Lower lobe of right lung (tissue), 2 donors: Measurements from ENCODE around the gene OTX1. TPM values are rescaled to one million over a fixed set of nuclear protein-coding genes. Genes with fewer than 3 reads are reported as not detected.

Experiments
- ATAC-seq, 2 donors: fragments of 200-7000 bp; cut with Tn5 transposase; one replicate each; pipeline ENCODE4 v1.9.1; 2020 to 2022; ENCODE audit warnings: mild to moderate bottlenecking in 2 of 2, moderate library complexity in 2 of 2
- DNase-seq: peaks from one replicate; pipeline ENCODE4 v3.0.0-alpha.2; 2020
- H3K27ac ChIP-seq: fragments of 200-600 bp; one replicate; pipeline ENCODE4 v1.8.0; 2022
- H3K27me3 ChIP-seq: fragments of 200-600 bp; one replicate; pipeline ENCODE4 v1.8.0; 2022; ENCODE audit warnings: low read depth
- H3K36me3 ChIP-seq: fragments of 200-600 bp; one replicate; pipeline ENCODE4 v1.8.0; 2022; ENCODE audit warnings: mild to moderate bottlenecking
- H3K4me1 ChIP-seq: fragments of 200-600 bp; one replicate; pipeline ENCODE4 v1.8.0; 2022
- H3K4me3 ChIP-seq: fragments of 200-600 bp; one replicate; pipeline ENCODE4 v1.8.0; 2022; ENCODE audit warnings: mild to moderate bottlenecking
- H3K9me3 ChIP-seq: fragments of 200-600 bp; one replicate; pipeline ENCODE4 v1.8.0; 2022
- CTCF ChIP-seq: fragments of 200-600 bp; IDR thresholded peaks from one replicate; pipeline ENCODE4 v1.8.0; 2022; ENCODE audit warnings: antibody characterized with exemption, mild to moderate bottlenecking
- intact Hi-C: fragments of 100-400 bp; cut with DNase I; formaldehyde crosslinking; loops from one replicate; pipeline ENCODE4 v1.11.0; 2022
- total RNA-seq: library from RNA; stranded (reverse); fragmentation: NEBNext Ultra II Directional; extraction: Animal tissue kit (Norgen Biotek cat#: 25700); gene quantifications from one replicate; pipeline ENCODE4 v1.2.1, GENCODE V29; 2021
- donor health status: DM: no; HTN: yes; CAD: no; lungs with severe emphysema.

OTX1 gene
- total RNA-seq, 1 donor from 2014 or later = 0.27 TPM

DNA sequence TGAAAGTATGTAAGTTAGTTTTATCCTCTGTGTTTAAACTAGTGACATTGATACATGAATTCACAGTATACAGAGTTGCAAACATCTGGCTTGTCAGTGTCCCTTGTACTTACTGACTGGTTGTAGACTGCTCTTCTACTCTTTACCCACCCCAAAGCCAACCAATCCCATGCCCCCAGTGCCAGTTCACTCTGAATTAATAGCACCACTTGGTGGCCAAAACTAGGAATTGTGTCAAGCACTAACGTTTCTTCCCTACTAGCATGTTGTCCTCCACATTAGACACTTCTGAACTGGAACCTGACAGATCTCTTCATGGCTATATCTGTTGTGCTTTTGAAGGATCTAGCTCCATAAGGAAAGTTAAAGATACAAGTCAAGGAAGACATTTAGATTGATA lies 27.2 kb upstream of the OTX1 start:
- no peak for TF ChIP-seq CTCF
- H3K27me3 ChIP-seq = no peaks in the 10 kb centered on the region
- no peak overlapping the region for H3K4me3 ChIP-seq
- no peak for DNase-seq
- H3K4me1 ChIP-seq = no peaks in the 10 kb centered on the region
- no peak overlapping the region for H3K27ac ChIP-seq
- intact Hi-C loops = no loop called here
- ATAC-seq = no peak
- H3K36me3 ChIP-seq = peaks cover 4% of the 10 kb centered on the region
- no peaks in the 10 kb centered on the region for H3K9me3 ChIP-seq

- no peak overlapping the region for H3K27ac ChIP-seq
- H3K27me3 ChIP-seq = no peaks in the 10 kb centered on the region
- DNase-seq = no peak
- no peaks in the 10 kb centered on the region for H3K9me3 ChIP-seq
- no peak for TF ChIP-seq CTCF
- ATAC-seq = peak; percentile 21 to 68
- no peaks in the 10 kb centered on the region for H3K4me1 ChIP-seq
- no peak overlapping the region for H3K4me3 ChIP-seq
- intact Hi-C loops = no loop called here
- H3K36me3 ChIP-seq = peaks cover 4% of the 10 kb centered on the region
Measured at GRCh38 chr2:63027220-63027619, 23.4 kb upstream of the OTX1 start.

DNA sequence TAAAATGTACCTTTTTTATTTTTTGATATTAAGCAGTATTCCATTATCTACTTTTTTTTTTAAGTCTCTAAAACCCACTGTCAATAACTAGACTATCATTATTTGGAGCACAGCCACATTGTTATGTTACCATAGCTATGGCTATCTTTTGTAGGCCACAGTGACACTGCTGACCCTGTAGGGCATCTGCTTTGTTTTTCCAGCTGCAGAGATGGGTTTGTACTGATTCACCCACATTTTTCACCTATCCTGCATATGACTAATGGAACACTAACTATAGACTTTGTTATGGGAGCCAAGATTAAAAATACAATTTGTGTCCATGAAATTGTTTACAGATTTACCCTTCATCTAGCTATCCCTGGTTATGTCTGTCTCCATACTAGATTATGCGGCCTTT lies 21.6 kb upstream of the OTX1 start:
- Histone ChIP-seq H3K9me3 (no peaks in the 10 kb centered on the region), H3K4me3 (no peak overlapping the region), H3K36me3 (no peaks in the 10 kb centered on the region), H3K4me1 (no peaks in the 10 kb centered on the region), H3K27ac (no peak overlapping the region), H3K27me3 (no peaks in the 10 kb centered on the region)
- TF ChIP-seq CTCF = no peak
- ATAC-seq (no peak), DNase-seq (no peak)
- intact Hi-C loops = no loop called here

GRCh38 chr2:63034526-63034925 lies 16.1 kb upstream of the OTX1 start:
- H3K4me1 ChIP-seq = no peaks in the 10 kb centered on the region
- no peak overlapping the region for H3K4me3 ChIP-seq
- no peaks in the 10 kb centered on the region for H3K27me3 ChIP-seq
- no peak for ATAC-seq
- H3K36me3 ChIP-seq = no peaks in the 10 kb centered on the region
- H3K9me3 ChIP-seq = no peaks in the 10 kb centered on the region
- H3K27ac ChIP-seq = no peak overlapping the region
- DNase-seq = no peak
- intact Hi-C loops = no loop called here
- TF ChIP-seq CTCF = no peak

DNA sequence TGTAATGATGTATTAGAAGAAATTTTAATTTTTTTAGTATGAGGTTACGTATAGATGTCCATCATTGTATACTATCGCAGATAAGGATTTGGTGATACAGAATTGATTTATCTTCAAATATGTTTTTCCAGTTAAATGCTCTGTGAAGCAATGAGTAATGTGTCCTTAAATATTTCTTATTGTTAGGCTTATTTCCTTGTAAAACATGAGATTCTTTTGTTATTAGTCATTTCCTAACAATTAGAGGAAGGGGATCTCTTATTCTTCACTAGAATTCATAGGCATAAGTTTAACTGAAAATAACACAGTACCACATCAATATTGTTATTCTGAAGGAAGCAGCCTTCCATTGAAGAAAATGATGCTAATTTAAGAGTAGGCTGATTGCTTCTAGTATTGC lies 15.5 kb upstream of the OTX1 start:
- no peak overlapping the region for H3K27ac ChIP-seq
- no peak overlapping the region for H3K4me3 ChIP-seq
- TF ChIP-seq CTCF = no peak
- intact Hi-C loops = no loop called here
- H3K4me1 ChIP-seq = no peaks in the 10 kb centered on the region
- H3K9me3 ChIP-seq = no peaks in the 10 kb centered on the region
- H3K36me3 ChIP-seq = no peaks in the 10 kb centered on the region
- ATAC-seq (no peak), DNase-seq (no peak)
- no peaks in the 10 kb centered on the region for H3K27me3 ChIP-seq

DNA sequence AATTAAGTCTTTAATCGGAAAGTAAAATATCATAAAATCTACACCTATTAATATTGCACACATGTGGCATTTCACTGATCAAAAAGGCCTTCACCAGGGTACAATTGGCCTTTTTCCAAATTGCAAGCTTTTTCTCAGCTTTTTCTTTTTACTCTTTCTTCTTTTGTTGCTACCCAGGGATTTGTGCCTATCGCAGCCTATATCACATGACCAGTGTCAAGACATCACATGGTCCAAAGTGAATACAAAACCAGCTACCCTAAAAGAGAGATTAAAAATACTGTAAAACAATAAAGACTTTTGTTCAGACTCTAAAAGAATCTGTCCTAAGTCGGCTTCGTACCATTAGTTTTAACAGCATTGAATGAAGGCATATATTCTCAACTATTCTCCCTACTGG lies 15.0 kb upstream of the OTX1 start:
- intact Hi-C loops = no loop called here
- no peak for DNase-seq
- Histone ChIP-seq H3K9me3 (no peaks in the 10 kb centered on the region), H3K27ac (no peak overlapping the region), H3K4me3 (no peak overlapping the region), H3K27me3 (no peaks in the 10 kb centered on the region), H3K36me3 (no peaks in the 10 kb centered on the region), H3K4me1 (no peaks in the 10 kb centered on the region)
- no peak for ATAC-seq
- no peak for TF ChIP-seq CTCF
